H1 (cell line): Measurements from ENCODE around the gene LRRK1. TPM values are rescaled to one million over a fixed set of nuclear protein-coding genes. Genes with fewer than 3 reads are reported as not detected.

Experiments used
- CTCF ChIA-PET: fragments of 300-600 bp; sonication (Branson Sonifier 250); formaldehyde crosslinking; loops from one replicate; lab custom pipeline; 2021; ENCODE audit not compliant: partially characterized antibody; lab: Charles Lee
- POLR2A ChIA-PET: fragments of 300-600 bp; sonication (Branson Sonifier 250); formaldehyde crosslinking; loops from one replicate; lab custom pipeline; 2021; ENCODE audit warnings: inconsistent platforms; ENCODE audit not compliant: partially characterized antibody; lab: Charles Lee
- DNase-seq, 2 experiments: peaks; one replicate each; pipeline versions ENCODE4 v3.0.0 to v3.0.0-alpha.2; 2010 to 2022; ENCODE audit warnings: low spot score in 2 of 2, low read depth in 1 of 2, mixed read lengths in 1 of 2
- FAIRE-seq: peaks from 2 replicates; lab custom pipeline; 2011; peaks lifted over from hg19 to GRCh38; lab: Jason Lieb, UNC
- H2AFZ ChIP-seq: 2 replicates; pipeline ENCODE4 v1.8.1; 2012; ENCODE audit warnings: low read length, inconsistent platforms
- H2AK5ac ChIP-seq: 2 replicates; pipeline ENCODE4 v1.6.1; 2013; ENCODE audit warnings: low read depth, low read length
- H2BK120ac ChIP-seq: replicated peaks from 2 replicates; pipeline ENCODE3; 2013; ENCODE audit warnings: low read depth, low read length, inconsistent platforms
- H2BK12ac ChIP-seq: 2 replicates; pipeline ENCODE4 v1.6.1; 2013; ENCODE audit warnings: low read depth, low read length
- H2BK15ac ChIP-seq: 2 replicates; pipeline ENCODE4 v1.6.1; 2013; ENCODE audit warnings: low read length
- H2BK20ac ChIP-seq: 2 replicates; pipeline ENCODE4 v1.6.1; 2013; ENCODE audit warnings: low read length
- H2BK5ac ChIP-seq: 2 replicates; pipeline ENCODE4 v1.6.1; 2013; ENCODE audit warnings: low read depth, low read length
- H3K14ac ChIP-seq: 2 replicates; pipeline ENCODE4 v1.6.1; 2013; ENCODE audit warnings: inconsistent platforms; ENCODE audit not compliant: insufficient read length
- H3K18ac ChIP-seq: 2 replicates; pipeline ENCODE4 v1.6.1; 2013; ENCODE audit warnings: low read length; ENCODE audit errors: extremely low read depth
- H3K23ac ChIP-seq: 2 replicates; pipeline ENCODE4 v1.6.1; 2013; ENCODE audit warnings: inconsistent platforms; ENCODE audit not compliant: insufficient read length
- H3K23me2 ChIP-seq: 2 replicates; pipeline ENCODE4 v1.6.1; 2013; ENCODE audit warnings: low read depth, low read length
- H3K27ac ChIP-seq: 2 replicates; pipeline ENCODE4 v1.6.1; 2011; ENCODE audit warnings: low read depth, low read length, inconsistent platforms
- H3K27me3 ChIP-seq, 4 experiments: replicated peaks in 1 of 4; 1 replicate in 1 of 4; 2 replicates in 3 of 4; pipeline versions ENCODE4 v1.6.1 to v1.8.1; 2011 to 2013; ENCODE audit warnings: low read length in 3 of 4, mild to moderate bottlenecking in 3 of 4, inconsistent platforms in 2 of 4, mixed read lengths in 2 of 4, moderate library complexity in 1 of 4; ENCODE audit not compliant: control insufficient read depth in 3 of 4, insufficient read depth in 3 of 4; ENCODE audit errors: extremely low read depth in 1 of 4
- H3K36me3 ChIP-seq, 4 experiments: 2 replicates each; pipeline versions ENCODE4 v1.6.1 to v1.8.1; 2011 to 2013; ENCODE audit warnings: mild to moderate bottlenecking in 4 of 4, low read length in 3 of 4, moderate library complexity in 2 of 4, control low read depth in 1 of 4, inconsistent platforms in 1 of 4; ENCODE audit not compliant: insufficient read depth in 4 of 4, control insufficient read depth in 2 of 4
- H3K4ac ChIP-seq: replicated peaks from 2 replicates; pipeline ENCODE3; 2013; ENCODE audit warnings: low read length, low read depth, mixed read lengths, inconsistent platforms; ENCODE audit not compliant: insufficient read length
- H3K4me1 ChIP-seq, 4 experiments: replicated peaks in 1 of 4; 1 replicate in 1 of 4; 2 replicates in 3 of 4; pipeline versions ENCODE4 v1.6.1 to v1.8.1; 2011 to 2013; ENCODE audit warnings: low read length in 3 of 4, inconsistent platforms in 2 of 4, mixed read lengths in 1 of 4; ENCODE audit not compliant: insufficient read depth in 4 of 4, control insufficient read depth in 3 of 4
- H3K4me2 ChIP-seq, 2 experiments: 2 replicates each; pipeline versions ENCODE4 v1.6.1 to v1.8.1; 2011 to 2013; ENCODE audit warnings: low read depth in 2 of 2, low read length in 2 of 2, control low read depth in 1 of 2, inconsistent platforms in 1 of 2, mild to moderate bottlenecking in 1 of 2; ENCODE audit not compliant: insufficient read depth in 1 of 2
- H3K4me3 ChIP-seq, 4 experiments: fragments of 200-600, 300-600 bp in 1 of 4; sonication (generic), shearing (Covaris generic), sonication (Bioruptor Twin) in 1 of 4; 2 replicates each; pipeline versions ENCODE4 v1.5.1 to v1.8.1; 2011 to 2016; ENCODE audit warnings: low read length in 4 of 4, low read depth in 3 of 4, control low read depth in 2 of 4, inconsistent platforms in 2 of 4, mild to moderate bottlenecking in 2 of 4, mixed read lengths in 1 of 4, moderate library complexity in 1 of 4; ENCODE audit not compliant: insufficient read depth in 2 of 4; ENCODE audit errors: extremely low read depth in 1 of 4
- H3K56ac ChIP-seq: replicated peaks from 2 replicates; pipeline ENCODE3; 2013; ENCODE audit warnings: low read depth, mild to moderate bottlenecking, mixed read lengths, low read length, inconsistent platforms; ENCODE audit not compliant: insufficient read length
- H3K79me1 ChIP-seq: 2 replicates; pipeline ENCODE4 v1.6.1; 2013; ENCODE audit warnings: low read depth, low read length, control low read depth
- H3K79me2 ChIP-seq, 2 experiments: 2 replicates each; pipeline versions ENCODE4 v1.6.1 to v1.8.1; 2012 to 2013; ENCODE audit warnings: low read length in 2 of 2, mild to moderate bottlenecking in 2 of 2, inconsistent platforms in 1 of 2; ENCODE audit not compliant: insufficient read depth in 2 of 2, control insufficient read depth in 1 of 2
- H3K9ac ChIP-seq, 4 experiments: replicated peaks in 1 of 4; 1 replicate in 1 of 4; 2 replicates in 3 of 4; pipeline versions ENCODE4 v1.6.1 to v1.8.1; 2011 to 2013; ENCODE audit warnings: low read depth in 3 of 4, low read length in 3 of 4, control low read depth in 2 of 4, mild to moderate bottlenecking in 2 of 4, moderate library complexity in 2 of 4, inconsistent platforms in 1 of 4; ENCODE audit errors: extremely low read depth in 1 of 4
- H3K9me3 ChIP-seq, 2 experiments: 2 replicates each; pipeline versions ENCODE4 v1.6.1 to v1.8.1; 2012 to 2013; ENCODE audit warnings: mild to moderate bottlenecking in 2 of 2, moderate library complexity in 2 of 2, control low read depth in 1 of 2, inconsistent platforms in 1 of 2, low read depth in 1 of 2, low read length in 1 of 2, mixed read lengths in 1 of 2; ENCODE audit not compliant: insufficient read depth in 2 of 2
- H4K20me1 ChIP-seq, 2 experiments: replicated peaks in 1 of 2; 2 replicates each; pipeline versions ENCODE3 to v1.8.1; 2011 to 2013; ENCODE audit warnings: inconsistent platforms in 2 of 2, low read length in 2 of 2, mild to moderate bottlenecking in 1 of 2; ENCODE audit not compliant: insufficient read depth in 2 of 2, control insufficient read depth in 1 of 2
- H4K5ac ChIP-seq: 2 replicates; pipeline ENCODE4 v1.6.1; 2013; ENCODE audit warnings: low read length, low read depth, mixed read lengths, inconsistent platforms; ENCODE audit not compliant: insufficient read length
- H4K8ac ChIP-seq: 2 replicates; pipeline ENCODE4 v1.8.0; 2013; ENCODE audit warnings: mild to moderate bottlenecking, moderate library complexity, low read length, inconsistent platforms; ENCODE audit not compliant: insufficient read depth; ENCODE audit errors: extremely low read depth
- H4K91ac ChIP-seq: replicated peaks from 2 replicates; pipeline ENCODE3; 2013; ENCODE audit warnings: low read length, mixed read lengths, inconsistent platforms; ENCODE audit not compliant: insufficient read length
- SIN3A ChIP-seq, 2 experiments: IDR thresholded peaks in 1 of 2; conservative IDR thresholded peaks in 1 of 2; 2 replicates each; pipeline ENCODE4 v1.6.1; 2011 to 2012; ENCODE audit warnings: low read length in 2 of 2, improper control_type of control experiment in 1 of 2, low read depth in 1 of 2, mild to moderate bottlenecking in 1 of 2
- SP4 ChIP-seq: IDR thresholded peaks from 2 replicates; pipeline ENCODE4 v1.6.1; 2012; ENCODE audit warnings: low read length, inconsistent platforms
- TBP ChIP-seq: IDR thresholded peaks from 2 replicates; pipeline ENCODE4 v1.6.1; 2011; ENCODE audit warnings: low read depth, low read length, improper control_type of control experiment
- WGBS, 2 experiments: shearing (Covaris generic) in 1 of 2; methylation state at CpG; one replicate each; pipeline versions ENCODE4 v1.1.6 to v1.1.7; 2013 to 2015; ENCODE audit warnings: low lambda C conversion rate in 2 of 2, mixed read lengths in 2 of 2, inconsistent platforms in 1 of 2, low coverage in 1 of 2, missing lambda C conversion rate in 1 of 2; ENCODE audit not compliant: insufficient replicate concordance in 2 of 2, insufficient coverage in 1 of 2, insufficient read length in 1 of 2; ENCODE audit errors: extremely low coverage in 1 of 2, missing lambda C conversion rate in 1 of 2; 5-methylcytosine and 5-hydroxymethylcytosine counted together
- polyA plus RNA-seq, 7 experiments: library from polyadenylated mRNA; depleted of rRNA in 3 of 7; stranded (reverse) in 5 of 7; unstranded in 2 of 7; fragments of >200 nt in 5 of 7; fragments of 200-250 nt in 2 of 7; gene quantifications; 1 replicate in 5 of 7; 2 replicates in 1 of 7; 4 replicates in 1 of 7; pipeline versions ENCODE4 v1.2.1 to v1.2.3, GENCODE V29; 2011 to 2013; ENCODE audit warnings: missing spikeins in 2 of 7, mixed read lengths in 2 of 7
- total RNA-seq: library from RNA; stranded (reverse); fragmentation: NEBNext Ultra II Directional; extraction: Animal tissue kit (Norgen Biotek cat#: 25700); gene quantifications from 2 replicates; pipeline ENCODE4 v1.2.1, GENCODE V29; 2021

The LRRK1 gene
- total and polyA plus RNA-seq, 2 of the 8 experiments (the other 6 are each of a cell fraction or from before 2014, with no cell fraction given), result 1.2 to 3.6 TPM

- Histone ChIP-seq H4K8ac (no peak overlapping the region), H3K4me3 (peak overlapping the region in 1 of 4 experiments; percentile 9; a peak in 1 of 8 replicates)
- TF ChIP-seq TBP, result no peak
- TF ChIP-seq SP4, result no peak
- TF ChIP-seq SIN3A (conservative IDR thresholded peaks at IDR 0.05 in 1 of 2, IDR thresholded peaks at IDR 0.05 in 1 of 2; ENCODE audit: low read depth in 1 of 2, low read length in 2 of 2), result no peak
- TF ChIP-seq, all 59 proteins: peak for 0
- DNase-seq (no peak), FAIRE-seq (no peak)
- H3K36me3 ChIP-seq, result no peaks in the 10 kb centered on the region
- H2BK20ac ChIP-seq, result peak overlapping the region; percentile 98
- H2BK120ac ChIP-seq, result peak overlapping the region; percentile 99
- no peaks in the 10 kb centered on the region for H3K79me2 ChIP-seq
- H3K79me1 ChIP-seq, result no peaks in the 10 kb centered on the region
- H3K27ac ChIP-seq, result peak overlapping the region; percentile 92
- peak overlapping the region; percentile 100 for H2BK5ac ChIP-seq
- peak overlapping the region; percentile 65 to 69 for H3K4me2 ChIP-seq
- no peak overlapping the region for H3K14ac ChIP-seq
- H2BK15ac ChIP-seq, result 0 out of 2 replicates have a peak overlapping the region, but pooled peaks have one; percentile 93
- H2BK12ac ChIP-seq, result peak overlapping the region; percentile 97
- WGBS, 2 experiments, result 43% methylated on average over 4 of the region's 4 CpGs; no CpG with 5 or more reads in 1 of the 2 experiments
- no peaks in the 10 kb centered on the region for H4K20me1 ChIP-seq
- H3K9me3 ChIP-seq, result peaks cover 0 to 3% of the 10 kb centered on the region in 2 experiments; a peak in 1 of 4 replicates
- CTCF ChIA-PET, result interaction anchor here (0.6 to 4.2 kb wide), 20 partner anchors 12 to 201 kb away, joined by 3 to 30 read pairs (median 4); no protein-coding TSS in a partner anchor
- no peak overlapping the region for H3K56ac ChIP-seq
- peak overlapping the region; percentile 68 for H4K5ac ChIP-seq
- no peaks in the 10 kb centered on the region; the same call in 1 of the 2 replicates for H3K23me2 ChIP-seq
- H3K23ac ChIP-seq, result no peak overlapping the region
- POLR2A ChIA-PET, result interaction anchor here (0.9 to 4.7 kb wide), 15 partner anchors 8 to 182 kb away, joined by 3 to 14 read pairs (median 7); partner anchors contain the start of gene CHSY1
- peak overlapping the region; percentile 99; the same call in 1 of the 2 replicates for H3K18ac ChIP-seq
- no peak overlapping the region for H2AFZ ChIP-seq
- H3K4me1 ChIP-seq, result peaks cover 22 to 39% (median 30%) of the 10 kb centered on the region in 4 experiments
- peak overlapping the region; percentile 100 for H2AK5ac ChIP-seq
- H4K91ac ChIP-seq, result peak overlapping the region; percentile 100
- no peak overlapping the region for H3K9ac ChIP-seq
- H3K4ac ChIP-seq, result peak overlapping the region; percentile 82
- no peaks in the 10 kb centered on the region for H3K27me3 ChIP-seq
Observed at GRCh38 chr15:101069654-101069973, 150.5 kb downstream of the LRRK1 start.
